DND-41 (cell line): ENCODE measurements around the gene SH3TC2.

Source experiments
- EZH2 ChIP-seq: IDR thresholded peaks from 3 replicates; pipeline ENCODE4 v1.6.1; 2012; ENCODE audit warnings: borderline replicate concordance, low read depth, mild to moderate bottlenecking, moderate library complexity, low read length, inconsistent platforms; ENCODE audit not compliant: severe bottlenecking
- TF ChIP-seq, protein P1 (sequence below): IDR thresholded peaks from 2 replicates; pipeline ENCODE4 v1.5.1; 2012; ENCODE audit warnings: borderline replicate concordance, low read length, moderate library complexity, mild to moderate bottlenecking; ENCODE audit not compliant: poor library complexity, severe bottlenecking; ENCODE audit errors: extremely low read depth

DNA sequence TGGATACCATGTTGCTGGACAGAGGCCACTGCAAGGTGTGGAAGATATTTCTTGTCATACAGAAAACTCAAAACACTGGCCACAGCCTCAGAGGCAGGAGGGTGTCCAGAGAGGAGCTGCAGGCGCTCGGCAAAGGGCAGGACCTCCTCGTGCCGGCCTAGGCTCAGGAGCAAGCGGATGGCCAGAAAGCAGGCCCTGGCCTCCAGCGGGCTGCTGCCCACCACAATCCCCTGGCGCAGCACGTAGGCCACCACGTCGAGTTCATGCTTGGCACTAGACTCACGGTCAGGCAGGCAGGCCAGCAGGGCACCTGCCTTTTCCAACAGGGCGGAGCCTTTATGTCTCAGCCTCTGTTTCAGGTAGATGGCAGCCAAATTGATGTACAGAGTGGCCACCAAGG, 35.2 kb downstream of the SH3TC2 start:
- TF ChIP-seq, protein P1, sequence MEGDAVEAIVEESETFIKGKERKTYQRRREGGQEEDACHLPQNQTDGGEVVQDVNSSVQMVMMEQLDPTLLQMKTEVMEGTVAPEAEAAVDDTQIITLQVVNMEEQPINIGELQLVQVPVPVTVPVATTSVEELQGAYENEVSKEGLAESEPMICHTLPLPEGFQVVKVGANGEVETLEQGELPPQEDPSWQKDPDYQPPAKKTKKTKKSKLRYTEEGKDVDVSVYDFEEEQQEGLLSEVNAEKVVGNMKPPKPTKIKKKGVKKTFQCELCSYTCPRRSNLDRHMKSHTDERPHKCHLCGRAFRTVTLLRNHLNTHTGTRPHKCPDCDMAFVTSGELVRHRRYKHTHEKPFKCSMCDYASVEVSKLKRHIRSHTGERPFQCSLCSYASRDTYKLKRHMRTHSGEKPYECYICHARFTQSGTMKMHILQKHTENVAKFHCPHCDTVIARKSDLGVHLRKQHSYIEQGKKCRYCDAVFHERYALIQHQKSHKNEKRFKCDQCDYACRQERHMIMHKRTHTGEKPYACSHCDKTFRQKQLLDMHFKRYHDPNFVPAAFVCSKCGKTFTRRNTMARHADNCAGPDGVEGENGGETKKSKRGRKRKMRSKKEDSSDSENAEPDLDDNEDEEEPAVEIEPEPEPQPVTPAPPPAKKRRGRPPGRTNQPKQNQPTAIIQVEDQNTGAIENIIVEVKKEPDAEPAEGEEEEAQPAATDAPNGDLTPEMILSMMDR, result no peak
- no peak for TF ChIP-seq EZH2
